ENCODE data around the gene PRRT4. TPM values are rescaled to one million over a fixed set of nuclear protein-coding genes. Genes with fewer than 3 reads are reported as not detected.

Gene PRRT4
- total and polyA plus RNA-seq, 9 of the 15 experiments (the other 6 are each of a cell fraction or from before 2014, with no cell fraction given) = not detected

DNA sequence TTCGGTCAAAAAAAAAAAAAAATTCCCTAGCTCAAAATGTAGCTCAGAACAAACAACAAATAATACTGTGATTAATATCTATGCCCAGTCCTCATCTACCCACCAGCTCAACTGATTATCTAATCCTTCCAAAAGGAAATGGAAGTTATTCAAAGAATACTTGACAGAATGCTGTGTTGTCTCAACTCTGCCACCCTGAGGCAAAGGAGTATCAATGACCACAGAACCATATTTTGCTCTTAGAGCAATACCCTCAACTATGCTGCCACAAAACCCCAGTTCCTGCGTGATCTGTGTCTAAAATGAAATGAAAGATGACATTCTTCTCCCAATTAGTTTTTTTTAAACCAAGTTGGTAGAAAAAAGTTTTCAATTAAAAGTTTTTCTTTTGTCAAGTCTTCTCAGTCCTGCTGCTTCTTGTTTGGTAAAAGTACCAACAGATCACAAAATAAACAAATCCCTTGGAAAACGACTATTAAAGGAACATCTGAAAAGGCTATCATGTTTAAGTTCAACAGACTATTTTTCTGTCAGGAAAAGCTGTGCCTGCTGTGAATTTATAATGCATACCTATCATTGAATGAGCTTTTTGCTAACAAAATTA lies 39.3 kb downstream of the PRRT4 start:
- in situ Hi-C loops (cut with MboI) (no loop called here), intact Hi-C loops (cut with micrococcal nuclease) (loop anchor here (5.0 kb wide), 2 partner anchors 85 to 105 kb away; no protein-coding TSS in a partner anchor)
- 69% methylated on average over 3 of the region's 3 CpGs for WGBS (ENCODE audit: insufficient coverage, low coverage, missing lambda C conversion rate)
- TF ChIP-seq, protein P1, sequence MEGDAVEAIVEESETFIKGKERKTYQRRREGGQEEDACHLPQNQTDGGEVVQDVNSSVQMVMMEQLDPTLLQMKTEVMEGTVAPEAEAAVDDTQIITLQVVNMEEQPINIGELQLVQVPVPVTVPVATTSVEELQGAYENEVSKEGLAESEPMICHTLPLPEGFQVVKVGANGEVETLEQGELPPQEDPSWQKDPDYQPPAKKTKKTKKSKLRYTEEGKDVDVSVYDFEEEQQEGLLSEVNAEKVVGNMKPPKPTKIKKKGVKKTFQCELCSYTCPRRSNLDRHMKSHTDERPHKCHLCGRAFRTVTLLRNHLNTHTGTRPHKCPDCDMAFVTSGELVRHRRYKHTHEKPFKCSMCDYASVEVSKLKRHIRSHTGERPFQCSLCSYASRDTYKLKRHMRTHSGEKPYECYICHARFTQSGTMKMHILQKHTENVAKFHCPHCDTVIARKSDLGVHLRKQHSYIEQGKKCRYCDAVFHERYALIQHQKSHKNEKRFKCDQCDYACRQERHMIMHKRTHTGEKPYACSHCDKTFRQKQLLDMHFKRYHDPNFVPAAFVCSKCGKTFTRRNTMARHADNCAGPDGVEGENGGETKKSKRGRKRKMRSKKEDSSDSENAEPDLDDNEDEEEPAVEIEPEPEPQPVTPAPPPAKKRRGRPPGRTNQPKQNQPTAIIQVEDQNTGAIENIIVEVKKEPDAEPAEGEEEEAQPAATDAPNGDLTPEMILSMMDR (IDR thresholded peaks at IDR 0.05 in 2 of 3, conservative IDR thresholded peaks at IDR 0.05 in 1 of 3; ENCODE audit: insufficient read depth in 2 of 3, low read depth in 1 of 3, low read length in 3 of 3) = peak; percentile 42 to 70 (median 60); a peak in 5 of 6 replicates
- TF ChIP-seq ZBTB34 (CRISPR knock-in tag; IDR thresholded peaks at IDR 0.05) (no peak), RB1 (IDR thresholded peaks at IDR 0.05; ENCODE audit: low read depth) (no peak), ATF7 (IDR thresholded peaks at IDR 0.05) (no peak)
- TF ChIP-seq, protein P2, sequence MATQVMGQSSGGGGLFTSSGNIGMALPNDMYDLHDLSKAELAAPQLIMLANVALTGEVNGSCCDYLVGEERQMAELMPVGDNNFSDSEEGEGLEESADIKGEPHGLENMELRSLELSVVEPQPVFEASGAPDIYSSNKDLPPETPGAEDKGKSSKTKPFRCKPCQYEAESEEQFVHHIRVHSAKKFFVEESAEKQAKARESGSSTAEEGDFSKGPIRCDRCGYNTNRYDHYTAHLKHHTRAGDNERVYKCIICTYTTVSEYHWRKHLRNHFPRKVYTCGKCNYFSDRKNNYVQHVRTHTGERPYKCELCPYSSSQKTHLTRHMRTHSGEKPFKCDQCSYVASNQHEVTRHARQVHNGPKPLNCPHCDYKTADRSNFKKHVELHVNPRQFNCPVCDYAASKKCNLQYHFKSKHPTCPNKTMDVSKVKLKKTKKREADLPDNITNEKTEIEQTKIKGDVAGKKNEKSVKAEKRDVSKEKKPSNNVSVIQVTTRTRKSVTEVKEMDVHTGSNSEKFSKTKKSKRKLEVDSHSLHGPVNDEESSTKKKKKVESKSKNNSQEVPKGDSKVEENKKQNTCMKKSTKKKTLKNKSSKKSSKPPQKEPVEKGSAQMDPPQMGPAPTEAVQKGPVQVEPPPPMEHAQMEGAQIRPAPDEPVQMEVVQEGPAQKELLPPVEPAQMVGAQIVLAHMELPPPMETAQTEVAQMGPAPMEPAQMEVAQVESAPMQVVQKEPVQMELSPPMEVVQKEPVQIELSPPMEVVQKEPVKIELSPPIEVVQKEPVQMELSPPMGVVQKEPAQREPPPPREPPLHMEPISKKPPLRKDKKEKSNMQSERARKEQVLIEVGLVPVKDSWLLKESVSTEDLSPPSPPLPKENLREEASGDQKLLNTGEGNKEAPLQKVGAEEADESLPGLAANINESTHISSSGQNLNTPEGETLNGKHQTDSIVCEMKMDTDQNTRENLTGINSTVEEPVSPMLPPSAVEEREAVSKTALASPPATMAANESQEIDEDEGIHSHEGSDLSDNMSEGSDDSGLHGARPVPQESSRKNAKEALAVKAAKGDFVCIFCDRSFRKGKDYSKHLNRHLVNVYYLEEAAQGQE (IDR thresholded peaks at IDR 0.05; ENCODE audit: borderline replicate concordance) = peak; percentile 42; the same call in 1 of the 2 replicates
- TF ChIP-seq, protein P2 (CRISPR knock-in tag; IDR thresholded peaks at IDR 0.05; ENCODE audit: low read depth) = no peak
- TF ChIP-seq, protein P3, sequence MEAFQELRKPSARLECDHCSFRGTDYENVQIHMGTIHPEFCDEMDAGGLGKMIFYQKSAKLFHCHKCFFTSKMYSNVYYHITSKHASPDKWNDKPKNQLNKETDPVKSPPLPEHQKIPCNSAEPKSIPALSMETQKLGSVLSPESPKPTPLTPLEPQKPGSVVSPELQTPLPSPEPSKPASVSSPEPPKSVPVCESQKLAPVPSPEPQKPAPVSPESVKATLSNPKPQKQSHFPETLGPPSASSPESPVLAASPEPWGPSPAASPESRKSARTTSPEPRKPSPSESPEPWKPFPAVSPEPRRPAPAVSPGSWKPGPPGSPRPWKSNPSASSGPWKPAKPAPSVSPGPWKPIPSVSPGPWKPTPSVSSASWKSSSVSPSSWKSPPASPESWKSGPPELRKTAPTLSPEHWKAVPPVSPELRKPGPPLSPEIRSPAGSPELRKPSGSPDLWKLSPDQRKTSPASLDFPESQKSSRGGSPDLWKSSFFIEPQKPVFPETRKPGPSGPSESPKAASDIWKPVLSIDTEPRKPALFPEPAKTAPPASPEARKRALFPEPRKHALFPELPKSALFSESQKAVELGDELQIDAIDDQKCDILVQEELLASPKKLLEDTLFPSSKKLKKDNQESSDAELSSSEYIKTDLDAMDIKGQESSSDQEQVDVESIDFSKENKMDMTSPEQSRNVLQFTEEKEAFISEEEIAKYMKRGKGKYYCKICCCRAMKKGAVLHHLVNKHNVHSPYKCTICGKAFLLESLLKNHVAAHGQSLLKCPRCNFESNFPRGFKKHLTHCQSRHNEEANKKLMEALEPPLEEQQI (IDR thresholded peaks at IDR 0.05) = no peak

More for the DNA sequence above, 39.3 kb downstream of the PRRT4 start:
- ChIA-PET CTCF (ENCODE audit: low intra/inter-chr PET ratio) (no interaction called here), POLR2A (interaction anchor here (1.0 kb wide), 2 partner anchors 11 to 13 kb away, joined by 3 read pairs; no protein-coding TSS in a partner anchor)
- peak; percentile 82 for FAIRE-seq
- peak in 1 of 4 experiments; percentile 51 for DNase-seq (ENCODE audit: extremely low read depth in 1 of 4, low spot score in 3 of 4)
- no peaks in the 10 kb centered on the region for H4K20me1 ChIP-seq (replicated peaks; ENCODE audit: control insufficient read depth, insufficient read depth, low read length)
- peak; percentile 90 for ATAC-seq
- no peaks in the 10 kb centered on the region; a peak in 1 of 5 replicates for H3K4me1 ChIP-seq (replicated peaks in 1 of 2; ENCODE audit: control insufficient read depth in 2 of 2, insufficient read depth in 2 of 2, low read length in 2 of 2)
- H3K9me1 ChIP-seq (ENCODE audit: control insufficient read depth, insufficient read depth, low read length) = no peaks in the 10 kb centered on the region
- H3K9ac ChIP-seq (ENCODE audit: insufficient read depth in 1 of 2, low read depth in 2 of 2, low read length in 2 of 2) = no peak overlapping the region
- H3K4me2 ChIP-seq (ENCODE audit: insufficient read depth, low read length) = no peak overlapping the region
- H3K27ac ChIP-seq (ENCODE audit: extremely low read depth, low read depth, low read length) = no peak overlapping the region
- H3K4me3 ChIP-seq = no peak overlapping the region
- BruUV-seq (replicated peaks) = no TSS peak
- H3K36me3 ChIP-seq (ENCODE audit: control insufficient read depth, insufficient read depth, low read length) = peaks cover 99% of the 10 kb centered on the region
- no peaks in the 10 kb centered on the region for H3K27me3 ChIP-seq (ENCODE audit: control insufficient read depth in 2 of 2, insufficient read depth in 2 of 2, low read length in 2 of 2)
- H3K9me3 ChIP-seq (replicated peaks; ENCODE audit: control insufficient read depth, insufficient read depth, low read depth, low read length) = no peaks in the 10 kb centered on the region
- H2AFZ ChIP-seq (ENCODE audit: low read depth, low read length) = no peak overlapping the region
- no peaks in the 10 kb centered on the region for H3K79me2 ChIP-seq (ENCODE audit: control insufficient read depth, insufficient read depth, low read length)

All from K562 (cell line).